Embryonic facial prominence (tissue), 1 donor: Measurements from ENCODE around the gene PCK2.
A peak's percentile ranks its signal among the peaks of the same experiment; 100 is the strongest.

ENCODE experiments used
- DNase-seq: peaks from one replicate; pipeline ENCODE4 v3.0.0-alpha.2; 2016; ENCODE audit errors: extremely low spot score

The PCK2 gene

DNA sequence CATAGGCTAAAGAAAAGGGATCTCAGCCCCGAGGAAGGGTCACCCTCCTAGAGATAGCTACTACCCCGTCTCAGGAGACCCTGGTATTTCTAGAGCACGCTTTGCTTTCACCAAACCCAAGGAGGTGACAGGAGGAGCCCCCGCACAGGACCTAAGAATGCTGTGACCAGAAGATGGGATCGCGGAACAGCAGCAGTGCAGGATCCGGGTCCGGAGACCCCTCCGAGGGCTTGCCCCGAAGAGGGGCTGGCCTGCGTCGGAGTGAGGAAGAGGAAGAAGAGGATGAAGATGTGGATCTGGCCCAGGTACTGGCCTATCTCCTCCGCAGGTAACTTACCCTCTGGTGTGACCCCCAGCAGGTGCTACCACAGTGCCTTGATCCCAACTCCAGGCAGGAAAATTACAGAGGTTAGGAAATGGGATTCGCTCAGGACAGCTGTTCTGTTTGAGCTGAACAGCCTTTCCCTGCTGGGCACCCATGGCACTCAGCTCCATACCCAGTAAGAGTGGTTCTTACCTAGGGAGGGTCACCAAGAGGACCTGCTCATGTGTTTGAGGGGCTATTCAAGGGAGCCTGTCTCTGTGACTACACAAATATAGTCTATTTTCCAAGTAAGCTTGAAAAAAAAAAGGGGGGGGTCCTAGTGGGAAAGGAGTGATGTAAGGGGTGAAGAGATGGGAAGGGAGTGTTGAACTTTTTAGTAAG, 21.5 kb downstream of the PCK2 start:
- DNase-seq = no peak

DNA sequence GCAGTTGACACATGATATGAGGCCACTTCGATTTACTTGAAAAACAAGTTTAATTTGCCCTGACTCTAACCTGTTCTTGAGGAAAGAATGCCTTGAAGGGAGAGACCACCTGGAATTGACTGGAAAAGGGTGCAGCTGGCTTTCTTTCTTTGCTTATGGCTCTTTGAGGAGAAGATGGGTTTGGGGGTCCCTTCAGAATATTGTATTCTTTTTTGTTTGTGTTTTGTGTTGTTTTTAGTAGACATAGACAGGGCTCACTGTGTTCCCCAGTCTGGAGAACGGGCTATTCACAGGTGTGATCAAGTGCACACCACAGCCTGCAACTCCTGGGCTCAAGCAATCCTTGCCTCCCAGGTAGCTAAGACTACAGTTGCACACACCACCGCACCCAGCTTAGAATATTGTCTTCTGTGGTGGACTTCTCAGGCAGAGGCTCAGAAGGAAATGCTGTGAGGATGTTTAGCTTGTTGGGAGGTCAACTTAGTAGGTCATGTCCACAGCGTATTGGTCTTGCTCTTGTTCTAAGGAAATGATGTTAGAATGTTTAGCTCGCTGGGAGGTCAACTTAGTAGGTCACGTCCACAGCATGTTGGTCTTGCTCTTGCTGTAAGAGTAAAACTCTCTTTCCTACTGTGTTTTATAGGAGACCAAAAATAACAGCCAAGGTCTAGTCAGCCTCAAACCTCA, 22.2 kb downstream of the PCK2 start:
- no peak for DNase-seq

DNA sequence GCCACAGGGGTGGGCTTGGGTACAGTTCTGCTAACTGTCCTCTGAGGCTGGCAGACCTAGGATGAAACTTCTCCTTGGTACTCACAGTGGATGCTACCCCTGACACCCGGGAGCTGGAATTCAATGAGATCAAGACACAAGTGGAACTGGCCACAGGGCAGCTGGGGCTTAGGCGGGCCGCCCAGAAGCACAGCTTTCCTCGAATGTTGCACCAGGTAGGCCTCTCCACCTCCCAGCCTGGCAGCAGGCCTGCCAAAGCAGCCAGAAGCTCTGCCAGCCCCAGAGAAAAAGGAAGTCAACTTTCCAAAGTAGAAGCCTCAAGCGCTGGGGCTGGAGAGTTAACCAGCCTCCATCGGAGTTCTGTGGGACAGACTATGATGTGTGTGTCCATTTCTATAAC, 23.1 kb downstream of the PCK2 start:
- no peak for DNase-seq

DNA sequence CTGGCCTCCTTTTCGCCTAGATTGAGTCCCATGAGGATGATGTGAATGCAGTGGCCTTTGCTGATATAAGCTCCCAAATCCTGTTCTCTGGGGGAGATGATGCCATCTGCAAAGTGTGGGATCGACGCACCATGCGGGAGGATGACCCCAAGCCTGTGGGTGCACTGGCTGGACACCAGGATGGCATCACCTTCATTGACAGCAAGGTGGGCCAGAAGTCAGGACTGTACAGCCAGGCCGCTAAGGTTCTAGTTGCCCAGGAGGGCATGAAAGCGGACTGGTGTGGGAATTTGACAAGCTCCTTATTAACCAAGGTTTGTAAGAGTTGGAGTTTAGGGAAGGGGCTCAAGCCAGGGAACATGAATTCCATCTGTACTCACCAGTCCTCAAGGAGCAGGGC, 25.6 kb downstream of the PCK2 start:
- DNase-seq = no peak

DNA sequence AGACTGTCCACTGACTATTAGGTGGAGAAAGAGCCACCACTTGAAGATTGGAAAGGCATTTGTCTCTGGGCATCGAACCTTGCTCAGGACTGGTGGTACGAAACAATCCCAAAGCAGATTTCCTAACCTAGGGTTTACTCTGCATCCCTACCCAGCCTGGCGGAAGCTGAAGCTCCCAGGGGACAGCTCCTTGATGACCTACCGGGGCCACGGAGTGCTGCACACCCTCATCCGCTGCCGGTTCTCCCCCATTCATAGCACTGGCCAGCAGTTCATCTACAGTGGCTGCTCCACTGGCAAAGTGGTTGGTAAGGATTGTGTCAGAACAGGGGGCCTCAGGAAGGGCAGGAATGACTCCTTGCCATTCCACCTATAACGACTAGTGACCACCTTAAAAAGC, 27.1 kb downstream of the PCK2 start:
- DNase-seq = no peak

DNA sequence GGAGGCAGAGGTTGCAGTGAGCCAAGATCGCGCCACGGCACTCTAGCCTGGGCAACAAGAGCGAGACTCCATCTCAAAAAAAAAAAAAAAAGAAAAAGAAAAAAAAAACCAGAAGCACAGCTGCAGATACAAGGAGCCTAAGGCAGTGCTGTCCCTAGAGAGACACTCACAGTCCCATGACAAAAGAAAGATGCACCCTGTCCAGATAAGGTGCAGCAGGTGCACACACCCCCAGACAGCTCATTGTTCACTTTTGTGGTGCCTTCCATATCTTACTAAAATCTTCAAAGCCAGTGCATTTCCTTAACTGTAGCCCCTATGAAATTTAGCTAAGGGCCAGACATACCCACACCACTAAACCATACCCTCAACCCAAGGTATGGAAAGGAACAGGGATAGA, 28.3 kb downstream of the PCK2 start:
- no peak for DNase-seq

DNA sequence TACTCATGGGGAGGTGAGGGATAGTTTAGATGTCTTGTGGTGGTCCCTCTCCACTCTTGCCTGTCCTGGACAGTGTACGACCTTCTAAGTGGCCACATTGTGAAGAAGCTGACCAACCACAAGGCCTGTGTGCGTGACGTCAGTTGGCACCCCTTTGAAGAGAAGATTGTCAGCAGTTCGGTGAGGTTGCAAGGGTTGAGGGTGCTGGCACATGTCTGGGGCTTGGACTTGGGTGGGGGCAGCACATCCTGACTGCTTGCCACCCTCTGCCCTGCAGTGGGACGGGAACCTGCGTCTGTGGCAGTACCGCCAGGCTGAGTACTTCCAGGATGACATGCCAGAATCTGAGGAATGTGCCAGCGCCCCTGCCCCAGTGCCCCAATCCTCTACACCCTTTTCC, 28.8 kb downstream of the PCK2 start:
- no peak for DNase-seq

DNA sequence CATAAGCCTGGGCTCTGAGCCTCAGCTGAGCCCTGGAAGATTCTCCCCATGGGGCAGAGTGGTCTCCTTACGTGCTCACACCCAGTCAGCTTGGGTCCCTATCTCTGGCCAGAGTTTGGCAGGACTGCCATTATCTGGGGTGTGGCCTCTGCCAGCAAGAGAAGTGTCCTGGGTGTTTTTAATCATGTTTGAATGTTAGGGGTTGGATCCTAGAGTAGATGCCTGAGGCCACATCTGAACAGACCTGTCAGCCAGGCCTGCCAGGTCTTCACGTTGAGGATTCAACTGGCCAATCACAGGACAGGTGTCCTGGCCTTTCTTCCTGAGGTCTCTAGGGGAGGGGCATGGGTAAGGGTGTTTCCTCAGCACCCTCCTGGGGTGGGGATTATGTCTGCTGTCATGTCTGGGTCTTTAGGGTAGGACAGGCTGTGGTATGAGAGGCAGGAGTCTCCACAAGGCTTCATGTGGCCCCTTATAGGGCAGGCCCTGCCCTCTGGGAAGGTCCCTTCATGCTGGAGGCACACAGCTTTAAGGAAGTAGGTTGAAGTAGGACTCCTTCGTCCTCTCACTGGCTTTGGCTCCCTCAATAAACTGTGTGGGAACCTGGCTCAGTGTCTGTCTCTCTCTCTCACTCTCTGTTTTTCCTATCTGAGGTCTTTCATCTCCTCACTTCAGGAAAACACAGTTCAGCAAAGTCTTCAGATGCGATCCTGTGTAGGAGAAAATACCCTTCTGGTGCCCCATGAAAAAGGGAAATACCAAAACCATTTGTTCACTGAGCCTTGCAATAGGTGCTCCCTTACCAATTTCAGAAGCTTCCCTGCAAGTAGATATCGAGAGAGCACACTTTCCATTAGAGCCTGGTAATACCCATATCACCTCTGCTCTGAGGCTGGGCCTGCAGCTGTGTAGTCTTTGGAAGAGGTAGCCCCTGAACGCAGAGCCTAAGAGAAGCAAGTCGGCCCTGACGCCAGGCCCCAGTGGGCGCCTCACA, 29.6 kb downstream of the PCK2 start:
- no peak for DNase-seq

DNA sequence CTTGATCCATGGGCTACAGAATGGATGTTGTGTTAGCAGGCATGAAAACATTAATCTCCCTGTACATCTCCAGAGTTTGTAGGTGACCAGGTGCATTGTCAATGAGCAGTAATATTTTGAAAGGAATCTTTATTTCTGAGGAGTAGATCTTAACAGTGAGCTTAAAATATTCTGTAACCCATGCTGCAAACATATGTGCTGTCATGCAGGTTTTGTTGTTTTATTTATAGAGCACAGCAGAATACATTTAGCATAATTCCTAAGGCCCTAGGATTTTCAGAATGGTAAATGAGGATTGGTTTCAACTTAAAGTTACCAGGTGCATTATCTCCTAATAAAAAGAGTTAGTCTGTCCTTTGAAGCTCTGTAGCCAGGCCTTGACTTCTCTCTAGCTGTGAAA, 32.8 kb downstream of the PCK2 start:
- DNase-seq = no peak

DNA sequence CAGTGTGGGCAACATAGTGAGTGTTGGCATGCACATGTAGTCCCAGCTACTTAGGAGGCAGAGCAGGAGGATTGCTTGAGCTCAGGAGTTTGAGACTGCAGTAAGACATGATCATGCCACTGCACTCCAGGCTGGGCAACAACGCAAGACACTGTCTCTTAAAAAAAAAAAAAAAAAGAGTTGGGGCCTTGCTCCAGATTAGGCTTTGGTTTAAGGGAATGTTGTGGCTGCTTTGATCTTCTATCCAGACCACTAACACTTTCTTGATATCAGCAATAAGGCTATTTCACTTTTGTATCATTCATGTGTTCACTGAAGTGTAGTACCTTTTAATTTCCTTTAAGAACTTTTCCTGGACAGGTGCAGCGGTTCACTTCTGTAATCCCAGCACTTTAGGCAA, 33.6 kb downstream of the PCK2 start:
- no peak for DNase-seq

DNA sequence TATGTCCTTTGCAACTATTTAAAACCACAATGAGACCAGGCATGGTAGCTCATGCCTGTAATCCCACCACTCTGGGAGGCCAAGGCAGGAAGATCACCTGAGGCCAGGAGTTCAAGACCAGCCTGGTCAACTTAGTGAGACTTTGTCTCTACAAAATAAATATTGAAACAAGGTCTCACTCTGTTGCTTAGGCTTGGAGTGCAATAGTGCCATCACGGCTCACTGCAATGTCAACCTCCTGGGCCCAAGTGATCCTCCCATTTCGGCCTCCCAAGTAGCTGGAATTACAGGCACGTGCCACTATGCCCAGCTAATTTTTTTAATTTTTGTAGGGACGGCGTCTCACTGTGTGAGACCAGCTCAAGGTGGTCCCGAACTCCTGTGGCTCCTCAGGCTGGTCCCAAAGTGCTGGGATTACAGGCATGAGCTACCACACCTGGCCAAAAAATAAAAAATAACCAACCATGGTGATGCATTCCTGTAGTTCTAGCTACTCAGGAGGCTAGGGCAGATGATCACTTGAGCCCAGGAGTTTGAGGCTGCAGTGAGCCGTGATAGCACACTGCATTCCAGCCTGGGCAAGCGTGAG, 35.4 kb downstream of the PCK2 start:
- no peak for DNase-seq

DNA sequence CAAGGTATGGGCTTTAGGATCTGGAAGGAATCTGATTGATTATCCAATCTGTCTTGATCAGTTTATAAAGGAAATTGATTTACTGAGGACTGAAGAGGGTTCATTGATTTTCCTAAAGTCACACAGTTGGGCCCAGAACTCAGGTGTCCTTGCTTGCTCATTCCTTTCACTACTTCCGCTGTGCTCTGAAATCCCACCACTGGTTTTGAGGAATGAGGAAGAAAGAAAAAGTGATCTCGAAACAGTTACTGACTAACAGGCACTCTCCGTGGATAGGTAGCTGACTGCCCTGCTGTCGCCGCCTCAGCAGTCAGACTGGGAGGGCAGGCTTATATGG, 36.2 kb downstream of the PCK2 start, which contains the start of gene FITM1:
Gene FITM1 (plus strand): TSS at position 280 of the 337 bp plus-strand sequence. CDS start 905 bp downstream, outside the sequence.
- DNase-seq = no peak

DNA sequence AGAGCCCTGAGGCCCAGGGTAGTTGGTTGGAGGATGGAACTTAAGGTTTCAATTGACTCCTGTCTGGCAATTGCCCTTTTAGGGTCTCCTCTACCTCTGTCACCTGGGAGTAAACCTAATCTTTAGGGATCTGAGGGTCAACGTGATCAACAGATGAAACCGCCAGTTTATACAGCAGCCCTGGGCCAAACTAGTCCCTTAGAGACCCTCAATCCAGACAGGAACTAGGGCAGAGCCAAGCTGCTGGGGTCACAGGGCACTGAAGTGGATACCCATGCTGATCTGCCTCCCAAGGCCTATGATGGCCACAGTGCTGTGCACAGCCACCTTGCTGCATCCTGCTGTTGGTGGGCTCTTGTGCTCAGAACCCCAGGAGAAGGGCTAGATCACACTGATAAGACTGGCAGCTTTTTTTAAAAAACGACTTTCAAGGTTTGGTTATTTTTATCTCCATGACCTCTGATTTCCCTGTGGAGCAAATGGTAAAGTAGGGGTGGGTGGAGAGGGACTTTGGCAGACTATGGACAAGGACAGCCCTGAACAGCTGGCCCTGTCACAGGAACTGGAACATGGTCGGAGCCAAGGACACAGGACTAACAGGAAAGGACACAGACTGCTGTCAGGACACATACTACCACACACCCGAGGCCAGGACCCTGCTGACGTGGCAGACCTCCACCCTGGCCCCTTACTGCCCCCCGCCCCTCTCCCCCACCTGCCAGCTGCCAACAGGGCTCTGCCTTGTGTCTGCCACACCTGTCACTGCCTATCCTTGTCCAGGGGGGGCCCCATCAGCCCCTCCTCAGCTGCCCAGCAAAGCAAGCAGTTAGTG, 36.8 kb downstream of the PCK2 start:
- no peak for DNase-seq

DNA sequence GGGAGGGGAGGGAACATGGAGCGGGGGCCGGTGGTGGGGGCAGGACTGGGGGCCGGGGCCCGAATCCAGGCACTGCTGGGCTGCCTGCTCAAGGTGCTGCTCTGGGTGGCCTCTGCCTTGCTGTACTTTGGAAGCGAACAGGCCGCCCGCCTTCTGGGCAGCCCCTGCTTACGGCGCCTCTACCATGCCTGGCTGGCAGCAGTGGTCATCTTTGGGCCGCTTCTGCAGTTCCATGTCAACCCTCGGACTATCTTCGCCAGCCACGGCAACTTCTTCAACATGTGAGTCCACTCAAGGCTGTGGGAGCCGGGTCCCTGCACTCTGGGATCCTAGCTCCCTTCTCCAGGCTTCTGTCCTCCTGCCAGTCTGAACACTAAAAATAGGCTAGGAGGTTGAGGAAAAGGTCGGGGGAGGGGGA, 37.4 kb downstream of the PCK2 start:
- no peak for DNase-seq

DNA sequence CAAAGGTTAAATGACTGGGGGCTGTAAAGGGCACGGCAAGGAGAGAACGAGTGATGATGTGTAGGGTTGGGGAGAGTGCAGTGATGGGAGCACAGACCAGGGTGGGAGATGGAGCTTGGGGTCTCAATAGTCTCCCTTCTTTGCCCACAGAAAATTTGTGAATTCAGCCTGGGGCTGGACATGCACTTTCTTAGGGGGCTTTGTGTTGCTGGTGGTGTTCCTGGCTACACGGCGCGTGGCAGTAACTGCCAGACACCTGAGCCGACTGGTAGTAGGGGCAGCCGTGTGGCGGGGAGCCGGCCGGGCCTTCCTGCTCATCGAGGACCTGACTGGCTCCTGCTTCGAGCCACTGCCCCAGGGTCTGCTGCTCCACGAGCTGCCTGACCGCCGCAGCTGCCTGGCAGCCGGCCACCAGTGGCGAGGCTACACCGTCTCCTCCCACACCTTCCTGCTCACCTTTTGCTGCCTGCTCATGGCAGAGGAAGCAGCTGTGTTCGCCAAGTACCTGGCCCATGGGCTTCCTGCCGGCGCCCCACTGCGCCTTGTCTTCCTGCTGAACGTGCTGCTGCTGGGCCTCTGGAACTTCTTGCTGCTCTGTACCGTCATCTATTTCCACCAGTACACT, 38.1 kb downstream of the PCK2 start:
- no peak for DNase-seq

DNA sequence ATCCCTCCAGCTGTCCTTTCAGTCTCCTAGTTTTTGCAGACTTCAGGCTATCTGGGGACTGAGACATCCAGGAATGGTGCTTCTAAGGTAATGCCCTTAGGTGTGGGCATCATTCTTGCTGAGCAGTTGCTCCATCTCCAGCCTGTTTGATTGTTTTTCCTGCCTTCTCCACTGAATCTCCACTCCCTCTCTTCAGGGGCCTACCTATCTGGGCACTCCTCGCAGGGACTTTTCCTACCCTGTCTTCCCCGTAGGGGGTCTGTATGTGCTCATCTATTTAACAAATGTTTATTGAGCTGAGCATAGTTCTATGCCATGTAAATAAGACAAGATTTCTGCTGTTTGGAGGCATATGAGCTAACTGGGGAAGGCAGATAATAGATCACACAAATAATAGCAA, 38.9 kb downstream of the PCK2 start:
- DNase-seq = no peak

DNA sequence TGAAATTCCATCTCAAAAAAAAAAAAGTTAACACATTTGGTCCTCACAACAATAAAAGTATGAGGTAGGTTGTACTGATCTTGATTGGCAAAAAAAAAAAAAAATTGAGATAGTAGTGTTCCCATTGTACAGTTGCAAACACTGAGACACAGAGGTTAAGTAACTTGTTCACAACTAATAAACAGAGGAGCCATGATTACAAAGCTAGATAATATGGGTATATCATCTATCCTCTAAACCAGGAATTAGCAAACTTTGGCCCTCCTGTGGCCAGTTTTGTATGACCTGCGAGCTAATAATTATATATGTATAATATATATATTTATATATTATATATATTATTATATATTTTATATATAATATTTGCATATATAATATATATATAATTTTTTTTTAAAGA, 39.6 kb downstream of the PCK2 start:
- no peak for DNase-seq

DNA sequence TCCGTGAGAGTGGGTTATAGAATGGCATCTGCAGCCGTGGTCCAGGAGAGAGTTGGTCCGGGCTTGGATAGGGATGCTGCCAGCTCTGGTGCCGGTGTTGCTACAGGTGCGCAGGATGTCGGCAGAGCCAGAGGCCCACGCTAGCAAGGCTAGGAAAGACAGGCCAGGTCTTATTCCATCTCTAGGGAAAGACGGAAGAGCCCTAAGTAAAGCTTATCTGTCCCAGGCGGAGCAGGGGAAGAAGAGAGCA, 41.4 kb downstream of the PCK2 start:
- no peak for DNase-seq

DNA sequence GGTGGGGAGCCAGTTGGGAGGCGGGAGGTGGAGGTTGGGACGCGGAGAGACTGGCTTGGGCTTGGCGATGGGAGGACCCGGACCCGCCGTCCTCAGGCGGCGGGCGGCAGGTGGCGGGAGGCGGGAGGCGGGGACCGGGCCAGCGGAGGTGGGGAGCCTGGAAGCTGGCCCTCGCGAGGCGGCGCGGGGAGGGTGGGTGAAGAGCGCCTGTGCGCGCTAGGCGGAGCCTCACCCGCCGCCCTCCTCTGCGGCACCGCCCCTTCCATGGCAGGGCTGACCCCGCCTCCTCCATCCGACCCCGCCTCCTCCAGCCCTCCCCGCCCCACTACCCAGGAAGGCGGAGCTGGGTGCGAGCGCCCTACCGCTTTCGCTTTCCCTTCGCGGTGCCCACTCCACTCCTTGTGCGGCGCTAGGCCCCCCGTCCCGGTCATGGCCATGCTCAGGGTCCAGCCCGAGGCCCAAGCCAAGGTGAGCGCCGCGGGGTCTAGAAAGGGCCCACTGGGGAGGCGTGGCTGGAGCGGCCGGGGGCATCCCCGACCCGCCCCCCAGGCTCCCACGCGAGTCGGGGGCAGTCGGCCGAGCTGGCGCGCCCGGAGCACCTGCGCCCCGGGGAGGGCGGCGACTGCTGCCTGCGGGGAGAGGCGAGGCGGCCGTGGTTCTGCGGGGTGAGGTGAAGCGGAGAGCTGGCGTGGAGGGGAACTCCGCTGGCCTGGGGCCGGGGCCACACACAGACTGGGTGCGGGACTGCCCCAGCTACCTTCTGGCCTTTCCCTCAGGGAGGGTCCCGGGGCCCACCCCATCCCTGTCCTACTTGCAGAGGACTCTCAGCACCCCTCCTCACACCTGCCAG, 41.9 kb downstream of the PCK2 start, which contains the start of gene PSME1:
Gene PSME1 (plus strand): TSS at position 361 of the 850 bp plus-strand sequence. CDS start 69 bp downstream, at position 430.
- DNase-seq = peak; percentile 82
